Measurements from ENCODE around the gene TIMM22. TPM values are rescaled to one million over a fixed set of nuclear protein-coding genes. Genes with fewer than 3 reads are reported as not detected.

The TIMM22 gene
- total RNA-seq, 1 experiment from 2014 or later, result 17.7 TPM

- no peak overlapping the region for H3K27ac ChIP-seq (ENCODE audit: low read length)
- no peak overlapping the region for H3K4me2 ChIP-seq (ENCODE audit: low read length)
- ATAC-seq (no peak), DNase-seq (no peak)
- H3K9me3 ChIP-seq (ENCODE audit: low read length), result no peaks in the 10 kb centered on the region
- ChIA-PET CTCF (no interaction called here), POLR2A (ENCODE audit: unreplicated experiment) (no interaction called here)
- H3K4me1 ChIP-seq (ENCODE audit: insufficient read depth, low read length), result no peaks in the 10 kb centered on the region
- H2AFZ ChIP-seq (ENCODE audit: low read length), result no peak overlapping the region
- no peaks in the 10 kb centered on the region for H4K20me1 ChIP-seq (ENCODE audit: low read length)
- H3K27me3 ChIP-seq (ENCODE audit: low read length), result no peaks in the 10 kb centered on the region
- H3F3A ChIP-seq (ENCODE audit: low read length, unreplicated experiment), result no peaks in the 10 kb centered on the region
- H3K36me3 ChIP-seq (ENCODE audit: low read depth, low read length), result no peaks in the 10 kb centered on the region
- TF ChIP-seq EZH2phosphoT487 (IDR thresholded peaks at IDR 0.05; ENCODE audit: borderline replicate concordance, low read length) (no peak), CTCF (conservative IDR thresholded peaks at IDR 0.05; ENCODE audit: low read depth, low read length) (no peak), EZH2 (IDR thresholded peaks at IDR 0.05; ENCODE audit: low read length, unreplicated experiment) (no peak)
- H3K4me3 ChIP-seq (ENCODE audit: low read length), result no peak overlapping the region
- intact Hi-C loops (cut with micrococcal nuclease), result no loop called here
- no peak overlapping the region for H3K9ac ChIP-seq (ENCODE audit: low read length)
- no TSS peak for BruUV-seq (replicated peaks)
- no peaks in the 10 kb centered on the region for H3K9me2 ChIP-seq (replicated peaks; ENCODE audit: low read length)
- H3K79me2 ChIP-seq (ENCODE audit: low read length), result no peaks in the 10 kb centered on the region
Measured at GRCh38 chr17:957856-958421, 39.0 kb upstream of the TIMM22 start.

- no peak for DNase-seq
- Histone ChIP-seq H3K4me1 (ENCODE audit: insufficient read depth, low read length) (no peaks in the 10 kb centered on the region), H3F3A (ENCODE audit: low read length, unreplicated experiment) (no peaks in the 10 kb centered on the region), H3K79me2 (ENCODE audit: low read length) (no peaks in the 10 kb centered on the region), H3K9ac (ENCODE audit: low read length) (no peak overlapping the region), H4K20me1 (ENCODE audit: low read length) (no peaks in the 10 kb centered on the region), H3K9me2 (replicated peaks; ENCODE audit: low read length) (no peaks in the 10 kb centered on the region), H3K4me3 (ENCODE audit: low read length) (no peak overlapping the region), H3K9me3 (ENCODE audit: low read length) (no peaks in the 10 kb centered on the region), H3K27me3 (ENCODE audit: low read length) (no peaks in the 10 kb centered on the region), H3K4me2 (ENCODE audit: low read length) (no peak overlapping the region), H3K27ac (ENCODE audit: low read length) (no peak overlapping the region), H3K36me3 (ENCODE audit: low read depth, low read length) (no peaks in the 10 kb centered on the region), H2AFZ (ENCODE audit: low read length) (no peak overlapping the region)
- CTCF ChIA-PET, result no interaction called here
- BruUV-seq (replicated peaks), result no TSS peak
- ATAC-seq, result no peak
- TF ChIP-seq EZH2 (IDR thresholded peaks at IDR 0.05; ENCODE audit: low read length, unreplicated experiment), result no peak
- TF ChIP-seq EZH2phosphoT487 (IDR thresholded peaks at IDR 0.05; ENCODE audit: borderline replicate concordance, low read length), result no peak
- TF ChIP-seq CTCF (conservative IDR thresholded peaks at IDR 0.05; ENCODE audit: low read depth, low read length), result no peak
- POLR2A ChIA-PET (ENCODE audit: unreplicated experiment), result no interaction called here
- intact Hi-C loops (cut with micrococcal nuclease), result no loop called here
Measured at GRCh38 chr17:958712-959451, 38.0 kb upstream of the TIMM22 start.

GRCh38 chr17:962166-962565, 34.8 kb upstream of the TIMM22 start:
- no peak for TF ChIP-seq CTCF (conservative IDR thresholded peaks at IDR 0.05; ENCODE audit: low read depth, low read length)
- TF ChIP-seq EZH2 (IDR thresholded peaks at IDR 0.05; ENCODE audit: low read length, unreplicated experiment), result no peak
- no peak for TF ChIP-seq EZH2phosphoT487 (IDR thresholded peaks at IDR 0.05; ENCODE audit: borderline replicate concordance, low read length)

More at GRCh38 chr17:962166-962565, 34.8 kb upstream of the TIMM22 start:
- BruUV-seq (replicated peaks), result no TSS peak
- no peaks in the 10 kb centered on the region for H3K27me3 ChIP-seq (ENCODE audit: low read length)
- intact Hi-C loops (cut with micrococcal nuclease), result no loop called here
- no peaks in the 10 kb centered on the region for H3K9me3 ChIP-seq (ENCODE audit: low read length)
- no peaks in the 10 kb centered on the region for H3F3A ChIP-seq (ENCODE audit: low read length, unreplicated experiment)
- no peaks in the 10 kb centered on the region for H3K36me3 ChIP-seq (ENCODE audit: low read depth, low read length)
- no peaks in the 10 kb centered on the region for H4K20me1 ChIP-seq (ENCODE audit: low read length)
- CTCF ChIA-PET, result no interaction called here
- no peaks in the 10 kb centered on the region for H3K4me1 ChIP-seq (ENCODE audit: insufficient read depth, low read length)
- no peak overlapping the region for H3K4me2 ChIP-seq (ENCODE audit: low read length)
- POLR2A ChIA-PET (ENCODE audit: unreplicated experiment), result no interaction called here
- H3K27ac ChIP-seq (ENCODE audit: low read length), result no peak overlapping the region
- H3K79me2 ChIP-seq (ENCODE audit: low read length), result no peaks in the 10 kb centered on the region
- no peak overlapping the region for H3K4me3 ChIP-seq (ENCODE audit: low read length)
- DNase-seq (no peak), ATAC-seq (no peak)
- H2AFZ ChIP-seq (ENCODE audit: low read length), result no peak overlapping the region
- no peak overlapping the region for H3K9ac ChIP-seq (ENCODE audit: low read length)
- H3K9me2 ChIP-seq (replicated peaks; ENCODE audit: low read length), result no peaks in the 10 kb centered on the region
